NOMO-1 (cell line): ENCODE data around the gene ADCY9.
"Not testable (repeated sequence)": the region's sequence is repeated elsewhere in the genome, so short reads cannot be mapped to it uniquely, and the experiment has no call there.

Experiments used
- DNase-seq, 2 experiments: peaks; one replicate each; lab custom pipeline; 2025; ENCODE audit not compliant: unreplicated experiment in 2 of 2; lab: John Stamatoyannopoulos, UW

The ADCY9 gene

GRCh38 chr16:3937066-3937875, 179.0 kb downstream of the ADCY9 start:
- no peak for DNase-seq

DNA sequence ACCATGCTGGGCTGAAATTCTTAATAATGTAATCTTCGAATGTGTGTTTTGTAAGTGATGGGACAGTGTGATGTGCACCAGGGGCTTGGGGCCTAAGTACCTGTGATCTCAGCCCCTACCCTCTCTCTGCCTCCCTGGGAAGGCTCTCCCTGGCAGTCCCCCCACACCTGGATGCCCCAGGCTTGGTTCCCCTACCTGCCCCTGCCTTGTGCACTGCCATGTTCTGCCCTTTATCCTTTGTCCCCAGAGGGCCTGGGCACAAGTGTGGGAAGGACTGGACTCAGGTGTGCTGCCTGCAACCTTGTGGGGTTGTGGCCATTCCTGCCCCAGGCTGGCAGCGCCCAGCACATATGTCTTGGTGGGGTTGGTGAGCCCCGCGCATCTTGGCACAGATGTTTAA, 180.3 kb downstream of the ADCY9 start:
- no peak for DNase-seq

- DNase-seq = no peak
These were observed 181.6 kb downstream of the ADCY9 start for GRCh38 chr16:3934491-3935181.

GRCh38 chr16:3927147-3927546, 189.1 kb downstream of the ADCY9 start:
- DNase-seq = not testable (repeated sequence)

DNA sequence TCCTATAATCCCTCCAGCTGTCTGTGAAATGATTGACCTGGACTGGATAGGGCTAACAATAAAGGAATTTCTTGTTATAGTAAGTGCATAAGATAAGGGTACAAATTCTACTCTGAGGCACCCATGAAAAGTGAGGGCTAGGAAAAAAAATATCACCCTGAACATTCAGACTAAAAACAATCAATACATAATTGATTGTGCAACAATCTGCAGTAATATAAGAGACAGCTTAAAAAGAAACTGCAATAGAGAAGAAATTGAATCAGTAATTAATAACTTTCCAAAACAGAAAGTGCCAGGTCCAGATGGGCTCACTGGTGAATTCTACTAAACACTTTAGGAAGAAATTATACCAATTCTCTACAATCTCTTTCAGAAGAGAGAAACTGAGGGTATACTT, 191.5 kb downstream of the ADCY9 start:
- no peak for DNase-seq

DNA sequence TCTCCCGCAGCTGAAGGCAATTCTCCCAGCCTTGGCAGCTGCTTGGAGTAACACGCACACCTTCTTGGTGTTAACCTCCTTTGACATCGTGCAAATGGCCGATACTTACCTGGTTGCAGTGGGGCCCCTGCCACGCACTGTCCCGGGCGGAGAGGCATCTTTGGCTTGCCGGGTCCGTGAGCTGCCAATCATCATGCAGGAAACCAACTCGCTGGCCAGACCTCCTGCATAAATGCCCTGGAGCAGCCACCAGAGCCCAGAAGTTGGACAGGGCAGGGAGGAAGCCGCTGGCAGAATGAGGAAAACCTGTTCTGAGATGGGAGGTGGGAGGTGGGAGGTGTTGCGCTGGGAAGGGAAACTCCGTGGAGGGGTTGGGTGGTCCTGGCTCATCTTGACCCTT, 194.0 kb downstream of the ADCY9 start:
- DNase-seq = no peak

- no peak for DNase-seq
These were observed 196.0 kb downstream of the ADCY9 start for GRCh38 chr16:3920206-3920605.

DNA sequence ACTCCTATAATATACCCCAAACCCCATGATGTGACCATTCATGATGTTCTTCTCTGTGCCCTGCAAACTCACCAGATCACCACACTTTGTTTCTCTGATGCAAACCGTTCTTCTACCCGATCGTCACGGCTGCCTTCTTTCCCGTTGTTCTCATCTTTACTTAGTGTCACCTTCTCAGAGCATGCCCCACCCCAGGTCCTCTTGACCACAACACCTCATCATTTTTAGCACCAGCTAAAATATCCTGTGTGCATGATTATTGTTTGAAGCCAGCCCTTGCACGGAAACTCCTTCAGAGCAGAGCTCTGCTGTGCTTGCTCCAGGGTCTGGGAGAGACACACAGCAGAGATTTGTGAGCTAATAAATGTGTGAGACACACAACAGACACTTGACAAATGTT, 196.8 kb downstream of the ADCY9 start:
- DNase-seq = no peak

DNA sequence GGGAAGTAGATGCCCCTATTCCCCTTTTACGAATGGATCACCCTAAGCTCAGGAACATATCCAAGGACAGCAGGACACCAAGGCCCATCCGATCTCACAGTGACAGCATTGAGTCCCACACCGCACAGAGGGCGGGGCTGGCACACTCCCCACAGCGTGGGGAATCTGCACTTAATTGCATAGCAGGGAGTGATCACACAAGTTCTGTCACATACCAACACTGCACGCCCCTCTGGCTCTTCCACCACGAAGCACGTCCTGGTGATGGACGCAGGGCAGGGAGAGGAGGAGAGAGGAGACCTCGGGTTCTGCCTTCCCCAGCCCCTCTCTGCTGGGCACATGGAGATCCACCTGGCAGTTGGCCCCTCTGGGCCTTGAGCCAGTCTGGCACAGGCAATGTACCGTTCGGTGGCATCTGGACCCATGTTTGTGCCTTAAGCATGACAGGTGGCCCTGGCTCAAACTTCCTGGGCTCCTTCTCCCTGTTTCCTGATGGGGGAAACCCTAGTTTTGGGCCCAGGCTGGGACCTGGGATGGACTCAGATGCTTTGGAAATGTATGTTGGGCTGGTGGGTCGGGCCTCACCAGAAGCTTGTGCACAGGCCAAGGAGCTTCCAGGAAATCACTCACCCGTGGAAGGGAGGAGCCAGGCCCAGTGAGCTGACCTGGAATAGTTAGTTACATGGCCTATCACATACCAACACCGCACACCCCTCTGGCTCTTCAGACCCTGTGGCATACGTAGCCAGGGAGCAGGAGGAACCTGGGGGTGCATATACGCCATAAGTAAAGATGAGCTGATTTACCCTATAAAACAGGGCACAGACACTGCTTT, 200.6 kb downstream of the ADCY9 start:
- no peak for DNase-seq

DNA sequence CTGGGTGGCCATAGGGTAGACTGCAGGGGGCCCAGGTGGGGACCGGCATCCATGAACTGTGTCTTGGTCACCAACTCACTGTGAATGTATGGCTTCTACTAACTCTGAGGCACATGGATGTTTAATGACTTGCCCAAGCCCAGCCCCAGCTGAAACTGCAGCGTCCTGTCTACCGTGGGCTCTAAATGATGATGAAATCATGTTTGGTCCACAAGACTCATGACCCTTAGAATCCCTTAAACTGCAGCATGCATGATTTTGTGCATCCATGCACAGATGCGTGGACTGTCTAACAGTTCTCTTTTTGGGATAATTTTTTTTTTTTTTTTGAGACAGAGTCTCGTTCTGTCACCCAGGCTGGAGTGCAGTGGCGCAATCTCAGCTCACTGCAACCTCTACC, 203.3 kb downstream of the ADCY9 start:
- DNase-seq = no peak
